Tibial artery (tissue), 4 donors: ENCODE data around the gene PIMREG.

Experiments
- DNase-seq, 2 donors: peaks; one replicate each; pipeline ENCODE4 v3.0.0-alpha.2; 2019
- H3K27ac ChIP-seq, 2 donors: fragments of 200-600 bp; sonication (generic) in 1 of 2; 1 replicate in 1 of 2; 2 replicates in 1 of 2; pipeline ENCODE4 v1.5.1; 2018 to 2019; ENCODE audit warnings: mild to moderate bottlenecking in 1 of 2
- H3K27me3 ChIP-seq, 2 donors: fragments of 200-600 bp; sonication (generic) in 1 of 2; one replicate each; pipeline versions ENCODE4 v1.5.1 to v1.6.0; 2016 to 2019
- H3K36me3 ChIP-seq, 3 donors: fragments of 200-600 bp; sonication (generic) in 2 of 3; one replicate each; pipeline ENCODE4 v1.5.1; 2016 to 2019; ENCODE audit warnings: mild to moderate bottlenecking in 2 of 3
- H3K4me1 ChIP-seq, 4 donors: fragments of 200-600 bp; sonication (generic) in 2 of 4; 1 replicate in 3 of 4; 2 replicates in 1 of 4; pipeline ENCODE4 v1.5.1; 2016 to 2019
- H3K4me3 ChIP-seq, 2 donors: fragments of 200-600 bp; sonication (generic) in 1 of 2; 1 replicate in 1 of 2; 2 replicates in 1 of 2; pipeline ENCODE4 v1.5.1; 2018 to 2019; ENCODE audit warnings: mild to moderate bottlenecking in 2 of 2
- H3K9me3 ChIP-seq, 3 donors: fragments of 200-600 bp; sonication (generic) in 1 of 3; one replicate each; pipeline ENCODE4 v1.5.1; 2016 to 2019
- CTCF ChIP-seq, 2 experiments: fragments of 200-600 bp in 1 of 2; fragments of 450-650 bp in 1 of 2; IDR thresholded peaks; one replicate each; pipeline ENCODE4 v1.5.1; 2017 to 2019; ENCODE audit warnings: antibody characterized with exemption in 2 of 2, mild to moderate bottlenecking in 1 of 2, moderate library complexity in 1 of 2
- intact Hi-C: fragments of 100-400 bp; cut with DNase I; formaldehyde crosslinking; loops from one replicate; pipeline ENCODE4 v1.15.0; 2023; ENCODE audit warnings: low total_unique reads

PIMREG gene

GRCh38 chr17:6439951-6440350 is 4.3 kb upstream of the PIMREG start:
- Histone ChIP-seq H3K4me3 (no peak overlapping the region), H3K9me3 (no peaks in the 10 kb centered on the region), H3K27ac (no peak overlapping the region), H3K4me1 (peaks cover 0 to 16% (median 13%) of the 10 kb centered on the region in 4 donors), H3K27me3 (peaks cover 0 to 57% of the 10 kb centered on the region in 2 donors), H3K36me3 (no peaks in the 10 kb centered on the region)
- DNase-seq, result no peak
- intact Hi-C loops, result no loop called here
- TF ChIP-seq CTCF (IDR thresholded peaks at IDR 0.05), result no peak

DNA sequence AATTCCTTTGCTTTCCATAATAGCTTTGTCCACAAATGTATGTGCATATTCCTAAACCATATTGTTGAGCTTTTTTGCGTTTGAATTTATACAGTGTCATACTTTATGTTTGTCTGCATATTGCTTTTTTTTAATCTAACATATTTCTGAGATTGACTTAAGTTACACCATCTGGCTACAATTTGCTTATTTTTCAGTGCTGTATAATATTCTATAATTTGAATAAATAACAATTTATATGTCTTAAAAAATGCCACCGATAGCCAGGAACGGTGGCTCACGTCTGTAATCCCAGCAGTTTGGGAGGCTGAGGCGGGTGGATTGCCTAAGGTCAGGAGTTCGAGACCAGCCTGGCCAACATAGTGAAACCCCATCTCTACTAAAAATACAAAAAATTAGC is 1.5 kb upstream of the PIMREG start:
- Histone ChIP-seq H3K9me3 (no peaks in the 10 kb centered on the region), H3K27ac (no peak overlapping the region), H3K4me3 (no peak overlapping the region), H3K27me3 (peaks cover 0 to 30% of the 10 kb centered on the region in 2 donors), H3K4me1 (peaks cover 0 to 16% (median 13%) of the 10 kb centered on the region in 4 donors), H3K36me3 (no peaks in the 10 kb centered on the region)
- DNase-seq, result no peak
- intact Hi-C loops, result no loop called here
- no peak for TF ChIP-seq CTCF (IDR thresholded peaks at IDR 0.05)

- intact Hi-C loops, result no loop called here
- Histone ChIP-seq H3K4me3 (peak overlapping the region; percentile 52 to 70), H3K27me3 (peaks cover 0 to 18% of the 10 kb centered on the region in 2 donors), H3K9me3 (no peaks in the 10 kb centered on the region), H3K27ac (no peak overlapping the region), H3K4me1 (peaks cover 0 to 16% (median 13%) of the 10 kb centered on the region in 4 donors), H3K36me3 (no peaks in the 10 kb centered on the region)
- no peak for TF ChIP-seq CTCF (IDR thresholded peaks at IDR 0.05)
- no peak for DNase-seq
Observed at GRCh38 chr17:6444571-6445335, 498 bp downstream of the PIMREG start.

GRCh38 chr17:6446516-6447100 is 2.4 kb downstream of the PIMREG start:
- Histone ChIP-seq H3K4me3 (no peak overlapping the region), H3K27me3 (peaks cover 0 to 3% of the 10 kb centered on the region in 2 donors), H3K36me3 (no peaks in the 10 kb centered on the region), H3K4me1 (peaks cover 0 to 16% (median 13%) of the 10 kb centered on the region in 4 donors), H3K9me3 (no peaks in the 10 kb centered on the region), H3K27ac (no peak overlapping the region)
- no peak for DNase-seq
- TF ChIP-seq CTCF (IDR thresholded peaks at IDR 0.05), result no peak
- intact Hi-C loops, result no loop called here

DNA sequence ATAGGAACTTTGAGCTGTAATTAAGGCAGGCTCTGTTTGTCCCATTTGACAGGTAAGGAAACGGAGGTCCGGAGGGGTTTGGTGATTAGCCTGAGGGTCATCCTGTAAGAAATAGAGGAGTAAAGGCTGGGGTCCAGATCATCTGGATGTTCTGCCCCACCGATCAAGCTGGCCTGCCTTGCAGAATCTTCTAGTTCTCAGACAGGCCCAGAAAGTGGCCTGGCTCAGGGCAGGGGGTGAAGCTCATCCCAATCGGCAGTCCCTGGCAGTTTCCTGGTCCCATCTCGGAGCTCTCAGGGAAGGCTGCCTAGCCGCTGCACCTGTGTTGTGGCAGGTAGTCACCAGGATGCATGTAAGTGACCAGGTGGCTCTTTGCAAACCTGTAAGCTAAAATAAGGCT is 4.2 kb downstream of the PIMREG start:
- no peak for TF ChIP-seq CTCF (IDR thresholded peaks at IDR 0.05)
- no peaks in the 10 kb centered on the region for H3K36me3 ChIP-seq
- H3K27me3 ChIP-seq, result peaks cover 0 to 1% of the 10 kb centered on the region in 2 donors
- no peaks in the 10 kb centered on the region for H3K9me3 ChIP-seq
- peaks cover 0 to 12% (median 11%) of the 10 kb centered on the region in 4 donors for H3K4me1 ChIP-seq
- H3K4me3 ChIP-seq, result no peak overlapping the region
- no peak for DNase-seq
- intact Hi-C loops, result no loop called here
- H3K27ac ChIP-seq, result no peak overlapping the region
